Neural progenitor cell (in vitro differentiated cells): Measurements from ENCODE around the gene SLC36A3. TPM values are rescaled to one million over a fixed set of nuclear protein-coding genes. Genes with fewer than 3 reads are reported as not detected.
"Not testable (repeated sequence)": the region's sequence is repeated elsewhere in the genome, so short reads cannot be mapped to it uniquely, and the experiment has no call there.

Source experiments
- DNase-seq: peaks from one replicate; pipeline ENCODE4 v3.0.0-alpha.2; 2016; ENCODE audit warnings: low spot score
- H2AFZ ChIP-seq: fragments of 200-600 bp; sonication (generic); replicated peaks from 2 replicates; pipeline ENCODE4 v1.6.1; 2016; ENCODE audit warnings: antibody characterized with exemption
- H3F3A ChIP-seq: fragments of 200-600 bp; sonication (generic); 2 replicates; pipeline ENCODE4 v1.6.1; 2016; ENCODE audit warnings: antibody characterized with exemption, low read depth
- H3K27ac ChIP-seq: fragments of 200-600 bp; sonication (generic); 2 replicates; pipeline ENCODE4 v1.5.1; 2016; ENCODE audit warnings: mild to moderate bottlenecking
- H3K27me3 ChIP-seq: fragments of 200-600 bp; sonication (generic); 2 replicates; pipeline ENCODE4 v1.6.1; 2016; ENCODE audit warnings: mild to moderate bottlenecking, moderate library complexity
- H3K36me3 ChIP-seq: fragments of 200-600 bp; sonication (generic); 2 replicates; pipeline ENCODE4 v1.5.1; 2016
- H3K4me1 ChIP-seq: fragments of 200-600 bp; sonication (generic); 2 replicates; pipeline ENCODE4 v1.6.1; 2016; ENCODE audit warnings: mixed run types
- H3K4me2 ChIP-seq: fragments of 200-600 bp; sonication (generic); 2 replicates; pipeline ENCODE4 v1.6.1; 2016
- H3K4me3 ChIP-seq: fragments of 200-600 bp; sonication (generic); 2 replicates; pipeline ENCODE4 v1.5.1; 2016
- H3K79me2 ChIP-seq: fragments of 200-600 bp; sonication (generic); 2 replicates; pipeline ENCODE4 v1.6.1; 2016; ENCODE audit warnings: low read depth
- H3K9ac ChIP-seq: fragments of 200-600 bp; sonication (generic); 2 replicates; pipeline ENCODE4 v1.6.1; 2016
- H3K9me3 ChIP-seq: fragments of 200-600 bp; sonication (generic); 2 replicates; pipeline ENCODE4 v1.5.1; 2016; ENCODE audit warnings: low read depth
- H4K20me1 ChIP-seq: fragments of 200-600 bp; sonication (generic); 2 replicates; pipeline ENCODE4 v1.6.1; 2016; ENCODE audit warnings: low read depth
- H3K27ac Mint-ChIP-seq: 3 replicates; pipeline ENCODE4 v1.8.0; 2021; ENCODE audit warnings: mixed read lengths
- H3K27me3 Mint-ChIP-seq: 2 replicates; pipeline ENCODE4 v1.8.0; 2022; ENCODE audit warnings: low read depth, mild to moderate bottlenecking, inconsistent platforms, moderate library complexity, mixed read lengths; ENCODE audit not compliant: insufficient read depth
- H3K36me3 Mint-ChIP-seq: 3 replicates; pipeline ENCODE4 v1.8.0; 2021; ENCODE audit warnings: mixed read lengths
- H3K4me1 Mint-ChIP-seq: 3 replicates; pipeline ENCODE4 v1.8.0; 2021; ENCODE audit warnings: mixed read lengths
- H3K4me3 Mint-ChIP-seq: 3 replicates; pipeline ENCODE4 v1.8.0; 2021; ENCODE audit warnings: mild to moderate bottlenecking, moderate library complexity, mixed read lengths
- H3K9me3 Mint-ChIP-seq: 3 replicates; pipeline ENCODE4 v1.8.0; 2020; ENCODE audit warnings: mixed read lengths
- CTCF ChIP-seq: fragments of 200-600 bp; sonication (generic); IDR thresholded peaks from 2 replicates; pipeline ENCODE4 v1.5.1; 2017; ENCODE audit warnings: antibody characterized with exemption, mild to moderate bottlenecking
- EZH2 ChIP-seq: fragments of 200-600 bp; sonication (generic); IDR thresholded peaks from 2 replicates; pipeline ENCODE4 v1.6.1; 2017; ENCODE audit warnings: antibody characterized with exemption, mild to moderate bottlenecking, moderate library complexity
- EZH2phosphoT487 ChIP-seq: fragments of 200-600 bp; sonication (generic); IDR thresholded peaks from 2 replicates; pipeline ENCODE4 v1.6.1; 2017; ENCODE audit warnings: antibody characterized with exemption
- total RNA-seq: library from RNA; depleted of rRNA; stranded (reverse); fragments of >200 nt; gene quantifications from 2 replicates; pipeline ENCODE4 v1.2.3, GENCODE V29; 2015; ENCODE audit warnings: low replicate concordance

The SLC36A3 gene
- total RNA-seq, 1 donor from 2014 or later, result not detected

- no peak overlapping the region for H3K27ac Mint-ChIP-seq
- H3K27me3 ChIP-seq, result no peaks in the 10 kb centered on the region
- H3K4me3 ChIP-seq, result no peak overlapping the region
- no peaks in the 10 kb centered on the region for H3K9me3 Mint-ChIP-seq
- no peaks in the 10 kb centered on the region for H3K36me3 Mint-ChIP-seq
- no peak overlapping the region for H3K9ac ChIP-seq
- H3K4me2 ChIP-seq, result no peak overlapping the region
- H4K20me1 ChIP-seq, result no peaks in the 10 kb centered on the region
- H3K4me1 Mint-ChIP-seq, result peaks cover 9% of the 10 kb centered on the region
- no peak overlapping the region for H3K27ac ChIP-seq
- H3K79me2 ChIP-seq, result no peaks in the 10 kb centered on the region
- TF ChIP-seq CTCF (no peak), EZH2 (no peak), EZH2phosphoT487 (no peak)
- H3F3A ChIP-seq, result peaks cover 4% of the 10 kb centered on the region
- H3K4me1 ChIP-seq, result peaks cover 6% of the 10 kb centered on the region
- no peak overlapping the region for H3K4me3 Mint-ChIP-seq
- DNase-seq, result no peak
- H3K9me3 ChIP-seq, result no peaks in the 10 kb centered on the region
- peaks cover 2% of the 10 kb centered on the region for H3K27me3 Mint-ChIP-seq
- no peak overlapping the region for H2AFZ ChIP-seq
- no peaks in the 10 kb centered on the region for H3K36me3 ChIP-seq
Measured at GRCh38 chr5:151257731-151258181, 45.8 kb downstream of the SLC36A3 start.

GRCh38 chr5:151255621-151256286, 47.8 kb downstream of the SLC36A3 start:
- no peaks in the 10 kb centered on the region for H3K36me3 ChIP-seq
- H3K9ac ChIP-seq, result no peak overlapping the region
- DNase-seq, result no peak
- H3K9me3 ChIP-seq, result no peaks in the 10 kb centered on the region
- H3K4me3 Mint-ChIP-seq, result no peak overlapping the region
- H3K27me3 Mint-ChIP-seq, result peaks cover 2% of the 10 kb centered on the region
- no peak overlapping the region for H3K27ac Mint-ChIP-seq
- no peaks in the 10 kb centered on the region for H3K79me2 ChIP-seq
- H3K9me3 Mint-ChIP-seq, result no peaks in the 10 kb centered on the region
- no peak overlapping the region for H2AFZ ChIP-seq
- TF ChIP-seq EZH2phosphoT487, result no peak
- TF ChIP-seq EZH2, result no peak
- TF ChIP-seq CTCF, result no peak
- H3F3A ChIP-seq, result peaks cover 12% of the 10 kb centered on the region
- H3K36me3 Mint-ChIP-seq, result no peaks in the 10 kb centered on the region
- H3K4me1 Mint-ChIP-seq, result peaks cover 11% of the 10 kb centered on the region
- H3K4me3 ChIP-seq, result no peak overlapping the region
- H4K20me1 ChIP-seq, result no peaks in the 10 kb centered on the region
- peaks cover 7% of the 10 kb centered on the region for H3K27me3 ChIP-seq
- H3K4me1 ChIP-seq, result peaks cover 6% of the 10 kb centered on the region
- H3K27ac ChIP-seq, result no peak overlapping the region
- no peak overlapping the region for H3K4me2 ChIP-seq

- H3K4me3 ChIP-seq, H2AFZ ChIP-seq, H3K27ac ChIP-seq, H3K36me3 ChIP-seq, H3K9me3 Mint-ChIP-seq, H3K79me2 ChIP-seq, H3K4me3 Mint-ChIP-seq, H3K27ac Mint-ChIP-seq, H3K4me2 ChIP-seq, H4K20me1 ChIP-seq, H3K27me3 ChIP-seq, H3K36me3 Mint-ChIP-seq, H3K4me1 ChIP-seq, H3K9me3 ChIP-seq, DNase-seq, H3K27me3 Mint-ChIP-seq, H3K9ac ChIP-seq: not testable (repeated sequence)
- H3F3A ChIP-seq, result peaks cover 14% of the 10 kb centered on the region
- H3K4me1 Mint-ChIP-seq, result peaks cover 11% of the 10 kb centered on the region
Measured at GRCh38 chr5:151254990-151255389, 48.6 kb downstream of the SLC36A3 start.

- no peak overlapping the region for H3K4me3 Mint-ChIP-seq
- peaks cover 14% of the 10 kb centered on the region for H3F3A ChIP-seq
- H3K9me3 ChIP-seq, result no peaks in the 10 kb centered on the region
- no peak overlapping the region for H3K4me3 ChIP-seq
- no peaks in the 10 kb centered on the region for H3K79me2 ChIP-seq
- peaks cover 6% of the 10 kb centered on the region for H3K4me1 ChIP-seq
- H2AFZ ChIP-seq, result no peak overlapping the region
- H3K4me1 Mint-ChIP-seq, result peaks cover 11% of the 10 kb centered on the region
- H3K9me3 Mint-ChIP-seq, result no peaks in the 10 kb centered on the region
- DNase-seq, result no peak
- H3K27ac Mint-ChIP-seq, result no peak overlapping the region
- no peak overlapping the region for H3K27ac ChIP-seq
- TF ChIP-seq CTCF, result no peak
- TF ChIP-seq EZH2phosphoT487, result no peak
- no peak for TF ChIP-seq EZH2
- no peak overlapping the region for H3K4me2 ChIP-seq
- H4K20me1 ChIP-seq, result no peaks in the 10 kb centered on the region
- H3K36me3 ChIP-seq, result no peaks in the 10 kb centered on the region
- no peaks in the 10 kb centered on the region for H3K36me3 Mint-ChIP-seq
- peaks cover 7% of the 10 kb centered on the region for H3K27me3 ChIP-seq
- no peak overlapping the region for H3K9ac ChIP-seq
- peaks cover 2% of the 10 kb centered on the region for H3K27me3 Mint-ChIP-seq
Measured at GRCh38 chr5:151254556-151254955, 49.0 kb downstream of the SLC36A3 start.
